A673 (cell line): ENCODE data around the gene VN1R5. TPM values are rescaled to one million over a fixed set of nuclear protein-coding genes. Genes with fewer than 3 reads are reported as not detected.

Source experiments
- BruUV-seq: library from RNA; stranded (reverse); fragments of 400-500 nt; replicated peaks from 2 replicates; lab custom pipeline; 2021; lab: Mats Ljungman, UMichigan
- CTCF ChIA-PET: fragments of 300-600 bp; sonication (Branson Sonifier 250); formaldehyde crosslinking; loops from one replicate; lab custom pipeline; 2022; ENCODE audit warnings: antibody characterized with exemption; lab: Charles Lee
- POLR2A ChIA-PET: fragments of 300-600 bp; sonication (Branson Sonifier 250); formaldehyde crosslinking; loops from one replicate; lab custom pipeline; 2022; ENCODE audit warnings: antibody characterized with exemption; ENCODE audit not compliant: low non-redundant PET; lab: Charles Lee
- DNase-seq: peaks from one replicate; pipeline ENCODE4 v3.0.0-alpha.2; 2015; ENCODE audit warnings: low spot score
- H3K27ac ChIP-seq: fragments of 200-600 bp; sonication (generic); 2 replicates; pipeline ENCODE4 v1.5.1; 2016; ENCODE audit warnings: mixed run types, low read depth, mild to moderate bottlenecking, mixed read lengths, antibody characterized with exemption, low read length; ENCODE audit not compliant: poor library complexity, severe bottlenecking
- H3K27me3 ChIP-seq: fragments of 200-600 bp; sonication (generic); replicated peaks from 2 replicates; pipeline ENCODE4 v1.6.1; 2017; ENCODE audit warnings: mixed run types, low read depth, mild to moderate bottlenecking, mixed read lengths, antibody characterized with exemption, low read length; ENCODE audit not compliant: insufficient read depth, poor library complexity
- H3K36me3 ChIP-seq: fragments of 200-600 bp; sonication (generic); 2 replicates; pipeline ENCODE4 v1.6.1; 2016; ENCODE audit warnings: mixed run types, mild to moderate bottlenecking, mixed read lengths, antibody characterized with exemption, low read length; ENCODE audit not compliant: insufficient read depth, poor library complexity, severe bottlenecking
- H3K4me1 ChIP-seq: fragments of 200-600 bp; sonication (generic); 2 replicates; pipeline ENCODE4 v1.6.1; 2017; ENCODE audit warnings: mixed run types, mild to moderate bottlenecking, mixed read lengths, antibody characterized with exemption, low read length; ENCODE audit not compliant: insufficient read depth, poor library complexity, severe bottlenecking
- H3K4me3 ChIP-seq: fragments of 200-600 bp; sonication (generic); 2 replicates; pipeline ENCODE4 v1.5.1; 2016; ENCODE audit warnings: low read depth, mixed run types, mild to moderate bottlenecking, mixed read lengths, low read length; ENCODE audit not compliant: poor library complexity, severe bottlenecking
- H3K9me3 ChIP-seq: fragments of 200-600 bp; sonication (generic); 2 replicates; pipeline ENCODE4 v1.6.1; 2016; ENCODE audit warnings: mixed run types, low read depth, mild to moderate bottlenecking, mixed read lengths, antibody characterized with exemption, low read length; ENCODE audit not compliant: poor library complexity, severe bottlenecking
- CTCF ChIP-seq: fragments of 300-800, 200-600 bp; sonication (generic); conservative IDR thresholded peaks from 2 replicates; pipeline ENCODE4 v1.5.1; 2017; ENCODE audit warnings: low read depth, mild to moderate bottlenecking, antibody characterized with exemption, low read length, moderate library complexity, mixed read lengths
- EZH2 ChIP-seq: fragments of 200-600 bp; sonication (generic); IDR thresholded peaks from 2 replicates; pipeline ENCODE4 v1.6.1; 2017; ENCODE audit warnings: borderline replicate concordance, low read depth, mild to moderate bottlenecking, mixed read lengths, antibody characterized with exemption, low read length; ENCODE audit not compliant: poor library complexity, severe bottlenecking
- intact Hi-C: fragments of 100-400 bp; cut with micrococcal nuclease; formaldehyde crosslinking; loops from one replicate; pipeline ENCODE4 v1.10.0; 2022; ENCODE audit not compliant: unreplicated experiment
- total RNA-seq: library from RNA; stranded (reverse); gene quantifications from 2 replicates; pipeline ENCODE4 v1.2.3, GENCODE V29; 2021

The VN1R5 gene
- total RNA-seq, 1 experiment from 2014 or later, result not detected

GRCh38 chr1:247274605-247275256 lies 18.9 kb downstream of the VN1R5 start:
- Histone ChIP-seq H3K4me1 (no peaks in the 10 kb centered on the region), H3K4me3 (no peak overlapping the region), H3K27me3 (no peaks in the 10 kb centered on the region), H3K27ac (no peak overlapping the region), H3K36me3 (no peaks in the 10 kb centered on the region), H3K9me3 (no peaks in the 10 kb centered on the region)
- DNase-seq, result no peak
- ChIA-PET POLR2A (no interaction called here), CTCF (no interaction called here)
- intact Hi-C loops, result no loop called here
- no peak for TF ChIP-seq EZH2
- no peak for TF ChIP-seq CTCF
- BruUV-seq, result no TSS peak

GRCh38 chr1:247277191-247277590 lies 21.3 kb downstream of the VN1R5 start:
- H3K4me3 ChIP-seq, result no peak overlapping the region
- POLR2A ChIA-PET, result no interaction called here
- TF ChIP-seq EZH2, result no peak
- no peak for TF ChIP-seq CTCF
- no peak overlapping the region for H3K27ac ChIP-seq
- H3K27me3 ChIP-seq, result no peaks in the 10 kb centered on the region
- intact Hi-C loops, result no loop called here
- H3K36me3 ChIP-seq, result no peaks in the 10 kb centered on the region
- CTCF ChIA-PET, result no interaction called here
- H3K9me3 ChIP-seq, result no peaks in the 10 kb centered on the region
- H3K4me1 ChIP-seq, result no peaks in the 10 kb centered on the region
- no peak for DNase-seq
- no TSS peak for BruUV-seq

- no peaks in the 10 kb centered on the region for H3K36me3 ChIP-seq
- ChIA-PET POLR2A (no interaction called here), CTCF (no interaction called here)
- DNase-seq, result no peak
- H3K4me3 ChIP-seq, result no peak overlapping the region
- intact Hi-C loops, result no loop called here
- no peak overlapping the region for H3K27ac ChIP-seq
- BruUV-seq, result no TSS peak
- TF ChIP-seq EZH2 (no peak), CTCF (no peak)
- H3K9me3 ChIP-seq, result no peaks in the 10 kb centered on the region
- H3K27me3 ChIP-seq, result no peaks in the 10 kb centered on the region
- no peaks in the 10 kb centered on the region for H3K4me1 ChIP-seq
Observed at GRCh38 chr1:247281001-247281574, 25.2 kb downstream of the VN1R5 start.
